Heart left ventricle (tissue), 16 donors: ENCODE data around the gene RNF169. TPM values are rescaled to one million over a fixed set of nuclear protein-coding genes. Genes with fewer than 3 reads are reported as not detected.
"Not testable (repeated sequence)": the region's sequence is repeated elsewhere in the genome, so short reads cannot be mapped to it uniquely, and the experiment has no call there.

Experiments
- ATAC-seq, 4 donors: fragments of 200-7000 bp; cut with Tn5 transposase; one replicate each; pipeline ENCODE4 v1.9.1; 2020 to 2022; ENCODE audit warnings: moderate library complexity in 4 of 4, mild to moderate bottlenecking in 3 of 4, moderate number of reproducible peaks in 1 of 4
- DNase-seq, 5 donors: peaks; one replicate each; pipeline ENCODE4 v3.0.0-alpha.2; 2020
- H3K27ac ChIP-seq, 12 donors: fragments of 200-600 bp; sonication (generic) in 4 of 12; one replicate each; pipeline versions ENCODE4 v1.5.0 to v1.8.0; 2016 to 2022; ENCODE audit warnings: mild to moderate bottlenecking in 2 of 12
- H3K27me3 ChIP-seq, 9 donors: fragments of 200-600 bp; sonication (generic) in 2 of 9; one replicate each; pipeline versions ENCODE4 v1.5.1 to v1.8.0; 2016 to 2022; ENCODE audit warnings: mild to moderate bottlenecking in 3 of 9
- H3K36me3 ChIP-seq, 9 donors: fragments of 200-600 bp; sonication (generic) in 2 of 9; one replicate each; pipeline versions ENCODE4 v1.5.0 to v1.8.0; 2018 to 2022; ENCODE audit warnings: mild to moderate bottlenecking in 2 of 9
- H3K4me1 ChIP-seq, 12 donors: fragments of 200-600 bp; sonication (generic) in 4 of 12; one replicate each; pipeline versions ENCODE4 v1.5.0 to v1.8.0; 2016 to 2022; ENCODE audit warnings: mild to moderate bottlenecking in 3 of 12
- H3K4me3 ChIP-seq, 12 donors: fragments of 200-600 bp; sonication (generic) in 4 of 12; one replicate each; pipeline versions ENCODE4 v1.5.0 to v1.8.0; 2017 to 2022; ENCODE audit warnings: mild to moderate bottlenecking in 9 of 12, moderate library complexity in 4 of 12
- H3K9me3 ChIP-seq, 12 donors: fragments of 200-600 bp; sonication (generic) in 4 of 12; one replicate each; pipeline versions ENCODE4 v1.5.0 to v1.8.0; 2016 to 2022; ENCODE audit warnings: mild to moderate bottlenecking in 1 of 12
- POLR2A ChIP-seq, 2 donors: fragments of 450-650 bp; IDR thresholded peaks; one replicate each; pipeline ENCODE4 v1.6.1; 2017; ENCODE audit warnings: antibody characterized with exemption in 2 of 2, mild to moderate bottlenecking in 2 of 2, moderate library complexity in 2 of 2
- WGBS, 4 donors: extraction: QIAGEN DNeasy Blood & Tissue Kit in 2 of 4; methylation state at CpG; one replicate each; pipeline versions ENCODE4 v1.1.5 to v1.1.7; 2013 to 2018; 5-methylcytosine and 5-hydroxymethylcytosine counted together
- intact Hi-C, 10 donors: fragments of 100-400 bp; cut with DNase I; formaldehyde crosslinking; loops; one replicate each; pipeline versions ENCODE4 v1.11.1 to v1.14.2; 2022
- polyA plus RNA-seq, 2 donors: library from polyadenylated mRNA; stranded (reverse); fragments of 200-250 nt; gene quantifications; one replicate each; pipeline ENCODE4 v1.2.3, GENCODE V29; 2013
- total RNA-seq, 9 donors: library from RNA; depleted of rRNA in 2 of 9; stranded (reverse); fragments of >200 nt in 2 of 9; fragmentation: NEBNext Ultra II Directional in 3 of 9; extraction: Animal tissue kit (Norgen Biotek cat#: 25700) in 3 of 9; gene quantifications; one replicate each; pipeline versions ENCODE4 v1.1.0 to v1.2.4, GENCODE V29; 2016 to 2023
- TF ChIP-seq, protein P1 (sequence below), 12 donors: fragments of 200-600 bp; sonication (generic) in 4 of 12; IDR thresholded peaks; one replicate each; pipeline versions ENCODE4 v1.5.0 to v1.8.0; 2018 to 2022; ENCODE audit warnings: antibody characterized with exemption in 12 of 12, mild to moderate bottlenecking in 5 of 12
- donor health status: ischemic (EF 13 %, LVEDD 7.1; RV severe dilation, severe dysfunction).
- donor health status: healthy with polysubstance abuse.
- donor health status: DM: no; HTN: yes; CAD: no.
- donor health status: DM: no; HTN: no; CAD: no.
- donor health status: ischemic (EF 25% LVEDD 6.9; RV normal size, moderate dysfunction).
- donor health status: ischemic (EF 25% LVEDD 5.7; RV mildly dilated, moderate dysfunction).
- donor health status: healthy.
- donor health status: DM: yes; HTN: yes; CAD: no.
- donor health status: ischemic (EF 35%, LVEDD 5.7; RV mildly dilated, moderate dysfunction).
- donor health status: nonischemic (EF 11% LVEDD 7.7; RV severe dilation, severe dysfunction).
- donor health status: DM: yes; HTN: yes; CAD: no.
- donor health status: PGD.
- donor health status: ischemic (EF 29% LVEDD 5.4; RV normal size, mild dysfunction).
- donor health status: nonischemic (EF 23%, LVEDD 6.1; RV moderate dilation, normal function).

The RNF169 gene
- total and polyA plus RNA-seq, 11 donors, result 1.6 to 16.1 (median 10.7) TPM

DNA sequence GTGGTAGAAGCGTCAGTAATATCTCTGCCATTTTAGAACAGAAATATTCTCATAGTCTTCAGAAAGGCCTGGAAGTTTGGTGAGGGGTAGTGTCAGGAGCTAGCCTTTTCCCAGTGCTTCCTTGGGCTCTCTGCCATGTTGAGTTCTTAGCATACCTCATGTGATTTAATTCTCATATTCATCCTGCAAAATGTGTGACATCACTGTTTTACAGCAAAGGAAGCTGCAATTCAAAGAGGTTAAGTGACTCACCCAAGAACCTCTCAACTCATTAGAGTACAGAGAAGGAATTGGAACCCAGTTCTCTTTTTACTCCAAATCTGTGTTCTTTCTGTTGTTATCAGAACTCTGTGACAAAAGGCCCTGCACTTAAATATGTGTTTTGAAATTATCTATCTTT, 72.1 kb downstream of the RNF169 start:
- DNase-seq (no peak), ATAC-seq (peak in 3 of 4 donors; percentile 45 to 48 (median 45))
- Histone ChIP-seq H3K36me3 (peaks cover 0 to 40% (median 9%) of the 10 kb centered on the region in 9 donors), H3K4me1 (peaks cover 4 to 56% (median 21%) of the 10 kb centered on the region in 12 donors), H3K27me3 (no peaks in the 10 kb centered on the region), H3K4me3 (no peak overlapping the region), H3K27ac (peak overlapping the region in 2 of 12 donors; percentile 13 to 34), H3K9me3 (peaks cover 0 to 17% (median 6%) of the 10 kb centered on the region in 12 donors)
- WGBS, 4 donors, result 88 to 98% (median 96%) methylated on average over 1 of the region's 1 CpG
- TF ChIP-seq, protein P1, sequence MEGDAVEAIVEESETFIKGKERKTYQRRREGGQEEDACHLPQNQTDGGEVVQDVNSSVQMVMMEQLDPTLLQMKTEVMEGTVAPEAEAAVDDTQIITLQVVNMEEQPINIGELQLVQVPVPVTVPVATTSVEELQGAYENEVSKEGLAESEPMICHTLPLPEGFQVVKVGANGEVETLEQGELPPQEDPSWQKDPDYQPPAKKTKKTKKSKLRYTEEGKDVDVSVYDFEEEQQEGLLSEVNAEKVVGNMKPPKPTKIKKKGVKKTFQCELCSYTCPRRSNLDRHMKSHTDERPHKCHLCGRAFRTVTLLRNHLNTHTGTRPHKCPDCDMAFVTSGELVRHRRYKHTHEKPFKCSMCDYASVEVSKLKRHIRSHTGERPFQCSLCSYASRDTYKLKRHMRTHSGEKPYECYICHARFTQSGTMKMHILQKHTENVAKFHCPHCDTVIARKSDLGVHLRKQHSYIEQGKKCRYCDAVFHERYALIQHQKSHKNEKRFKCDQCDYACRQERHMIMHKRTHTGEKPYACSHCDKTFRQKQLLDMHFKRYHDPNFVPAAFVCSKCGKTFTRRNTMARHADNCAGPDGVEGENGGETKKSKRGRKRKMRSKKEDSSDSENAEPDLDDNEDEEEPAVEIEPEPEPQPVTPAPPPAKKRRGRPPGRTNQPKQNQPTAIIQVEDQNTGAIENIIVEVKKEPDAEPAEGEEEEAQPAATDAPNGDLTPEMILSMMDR (IDR thresholded peaks at IDR 0.05), result no peak
- TF ChIP-seq POLR2A (IDR thresholded peaks at IDR 0.05), result no peak
- intact Hi-C loops, result loop anchor here in 2 of 10 donors (2.0 to 5.0 kb wide), 2 partner anchors 36 to 68 kb away; no protein-coding TSS in a partner anchor

DNA sequence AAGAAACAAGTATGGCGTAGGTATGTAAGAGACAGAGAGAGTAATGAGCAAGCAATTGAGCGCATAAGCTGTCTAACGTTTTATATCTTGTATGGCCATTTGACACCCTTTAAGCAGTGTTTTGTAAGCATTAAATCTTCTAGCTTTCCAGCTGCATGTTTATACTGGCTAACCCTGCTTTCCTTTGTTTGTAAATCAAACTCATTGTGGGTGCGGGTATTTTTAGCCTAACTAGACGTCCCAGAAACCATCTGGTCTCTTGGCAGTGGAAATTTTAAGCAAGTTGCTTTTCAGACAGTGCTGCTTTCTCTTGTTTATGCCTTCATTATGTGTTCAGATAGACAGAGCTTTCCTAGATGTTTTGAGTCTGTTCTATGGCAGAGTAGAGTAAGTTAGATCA, 73.5 kb downstream of the RNF169 start:
- TF ChIP-seq, protein P1 (IDR thresholded peaks at IDR 0.05), result no peak
- no peak for TF ChIP-seq POLR2A (IDR thresholded peaks at IDR 0.05)
- intact Hi-C loops, result loop anchor here in 1 of 10 donors (5.0 kb wide), 1 partner anchor 70 kb away; no protein-coding TSS in a partner anchor
- no peaks in the 10 kb centered on the region for H3K27me3 ChIP-seq
- H3K9me3 ChIP-seq, result peaks cover 0 to 28% (median 6%) of the 10 kb centered on the region in 12 donors
- H3K4me3 ChIP-seq, result peak overlapping the region in 1 of 12 donors; percentile 9
- DNase-seq (peak in 1 of 5 donors; percentile 22), ATAC-seq (peak; percentile 55 to 81 (median 74))
- H3K4me1 ChIP-seq, result peaks cover 4 to 52% (median 21%) of the 10 kb centered on the region in 12 donors
- 29 to 40% (median 36%) methylated on average over 5 of the region's 5 CpGs for WGBS, 4 donors
- H3K36me3 ChIP-seq, result peaks cover 0 to 38% (median 9%) of the 10 kb centered on the region in 9 donors
- peak overlapping the region in 11 of 12 donors; percentile 8 to 68 (median 48) for H3K27ac ChIP-seq

DNA sequence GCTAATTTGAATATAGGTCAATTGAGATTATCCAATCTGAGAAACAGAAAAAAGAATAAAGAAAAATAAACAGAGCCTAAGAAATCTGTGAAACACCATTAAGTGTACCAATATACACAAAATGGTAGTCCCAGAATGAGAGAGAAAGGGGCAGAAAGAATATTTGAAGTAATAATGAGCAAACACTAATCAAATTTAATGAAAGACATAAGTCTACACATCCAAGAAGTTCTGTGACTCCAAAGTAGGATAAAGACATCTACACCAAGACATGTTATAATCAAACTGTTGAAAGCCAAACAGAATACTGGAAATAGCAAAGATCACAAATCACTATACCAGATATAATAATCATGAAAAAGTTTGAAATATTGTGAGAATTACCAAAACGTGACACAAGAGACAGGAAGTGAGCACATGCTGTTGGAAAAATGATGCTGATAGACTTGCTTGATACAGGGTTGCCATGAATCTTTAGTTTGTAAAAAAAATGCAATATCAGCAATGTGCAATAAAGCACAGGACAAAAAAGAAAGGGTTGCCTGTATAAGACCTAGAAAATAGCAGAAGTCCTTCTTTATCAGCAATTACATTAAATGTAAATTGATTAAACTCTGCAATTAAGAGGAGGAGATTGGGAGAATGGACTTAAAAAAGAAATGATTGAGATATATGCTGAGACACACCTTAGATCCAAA, 75.8 kb downstream of the RNF169 start:
- no peak for DNase-seq
- TF ChIP-seq, protein P1 (IDR thresholded peaks at IDR 0.05), result no peak
- TF ChIP-seq POLR2A (IDR thresholded peaks at IDR 0.05), result no peak
- H3K4me1 ChIP-seq, result peaks cover 4 to 37% (median 19%) of the 10 kb centered on the region in 12 donors
- peaks cover 0 to 29% (median 7%) of the 10 kb centered on the region in 9 donors for H3K36me3 ChIP-seq
- no peak overlapping the region for H3K27ac ChIP-seq
- peaks cover 0 to 29% (median 6%) of the 10 kb centered on the region in 12 donors for H3K9me3 ChIP-seq
- WGBS, 4 donors, result 83 to 92% (median 90%) methylated on average over 1 of the region's 1 CpG
- no peak for ATAC-seq
- no peak overlapping the region for H3K4me3 ChIP-seq
- intact Hi-C loops, result loop anchor here in 1 of 10 donors (5.0 kb wide), 1 partner anchor 72 kb away; no protein-coding TSS in a partner anchor
- H3K27me3 ChIP-seq, result no peaks in the 10 kb centered on the region

DNA sequence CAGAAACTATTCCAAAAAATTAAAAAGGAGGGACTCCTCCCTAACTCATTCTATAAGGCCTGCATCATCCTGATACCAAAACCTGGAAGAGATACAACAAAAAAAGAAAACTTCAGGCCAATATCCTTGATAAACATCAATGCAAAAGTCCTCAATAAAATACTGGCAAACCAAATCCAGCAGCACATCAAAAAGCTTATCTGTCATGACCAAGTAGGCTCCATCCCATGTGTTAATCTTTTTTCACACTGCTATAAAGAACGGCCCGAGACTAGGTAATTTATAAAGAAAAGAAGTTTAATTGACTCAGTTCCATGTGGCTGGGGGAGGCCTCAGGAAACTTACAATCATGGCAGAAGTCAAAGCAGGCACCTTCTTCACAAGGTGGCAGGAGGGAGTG, 76.9 kb downstream of the RNF169 start:
- peaks cover 4 to 25% (median 17%) of the 10 kb centered on the region in 12 donors for H3K4me1 ChIP-seq
- H3K4me3 ChIP-seq, intact Hi-C loops, H3K27me3 ChIP-seq, H3K27ac ChIP-seq, ATAC-seq, DNase-seq: not testable (repeated sequence)
- WGBS, 4 donors, result 46 to 100% (median 76%) methylated on average over 2 of the region's 2 CpGs
- H3K9me3 ChIP-seq, result peaks cover 0 to 29% (median 6%) of the 10 kb centered on the region in 12 donors
- peaks cover 0 to 23% (median 7%) of the 10 kb centered on the region in 9 donors for H3K36me3 ChIP-seq
